Measurements from ENCODE around the gene TBK1. TPM values are rescaled to one million over a fixed set of nuclear protein-coding genes. Genes with fewer than 3 reads are reported as not detected.

TBK1 gene
- total RNA-seq, 1 experiment from 2014 or later: 23.6 TPM

DNA sequence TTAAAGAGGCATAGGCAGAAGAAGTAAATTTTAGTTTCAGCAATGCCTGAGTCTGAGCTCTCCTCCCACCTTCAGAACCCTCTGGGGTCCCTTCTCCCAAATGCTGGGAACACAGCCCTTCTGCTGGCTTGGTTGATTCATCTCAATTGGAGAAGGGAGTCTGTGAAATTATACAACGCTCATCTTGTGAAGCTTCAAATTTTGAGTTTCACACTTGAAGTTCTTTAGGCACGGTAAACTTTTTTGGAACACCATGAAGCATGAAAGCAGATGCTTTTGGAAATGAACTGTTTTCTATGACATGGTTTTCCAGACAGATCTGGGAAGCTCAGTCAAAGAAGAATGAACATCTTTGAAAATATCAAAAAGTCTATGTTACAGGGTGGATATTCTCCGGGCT lies 69.9 kb downstream of the TBK1 start:
- H3K79me2 ChIP-seq (ENCODE audit: insufficient read depth, low read length): no peaks in the 10 kb centered on the region
- no peak overlapping the region for H4K91ac ChIP-seq (ENCODE audit: insufficient read length, low read depth, low read length)
- H3K36me3 Mint-ChIP-seq (ENCODE audit: insufficient read depth in 1 of 3, low read depth in 3 of 3): no peaks in the 10 kb centered on the region
- H3K18ac ChIP-seq (ENCODE audit: insufficient read length, low read depth, low read length): no peak overlapping the region
- peaks cover 24 to 33% of the 10 kb centered on the region in 2 experiments for H3K4me1 Mint-ChIP-seq
- H3K27ac ChIP-seq (ENCODE audit: insufficient read length, low read depth, low read length): no peak overlapping the region
- no peaks in the 10 kb centered on the region for H3K27me3 Mint-ChIP-seq (ENCODE audit: low read depth)
- H3K4me3 Mint-ChIP-seq: no peak overlapping the region
- H4K5ac ChIP-seq (ENCODE audit: insufficient read length, low read depth, low read length): no peak overlapping the region
- no peaks in the 10 kb centered on the region for H3K9me3 ChIP-seq (ENCODE audit: control insufficient read depth, low read depth, low read length)
- no peak overlapping the region for H3T11ph ChIP-seq (ENCODE audit: low read length)
- no peak overlapping the region for H3K9ac ChIP-seq (ENCODE audit: extremely low read depth, insufficient read length, low read length)
- H2BK15ac ChIP-seq (ENCODE audit: low read depth, low read length): no peak overlapping the region
- no peak overlapping the region for H3K23ac ChIP-seq (ENCODE audit: insufficient read length, low read depth, low read length)
- H3K4me1 ChIP-seq (ENCODE audit: insufficient read depth, low read length): peaks cover 9% of the 10 kb centered on the region
- peak overlapping the region in 1 of 3 experiments; percentile 93; a peak in 3 of 7 replicates for H3K27ac Mint-ChIP-seq
- no peaks in the 10 kb centered on the region for H4K20me1 ChIP-seq (ENCODE audit: control insufficient read depth, insufficient read depth, insufficient read length)
- H3K14ac ChIP-seq (ENCODE audit: insufficient read depth, low read length): no peak overlapping the region
- no peak overlapping the region for H2BK12ac ChIP-seq (ENCODE audit: insufficient read length, low read depth, low read length)
- no peak overlapping the region for H4K8ac ChIP-seq (replicated peaks; ENCODE audit: insufficient read length, low read depth, low read length)
- no CpG with 5 or more reads among the region's 3 CpGs for WGBS (ENCODE audit: extremely low coverage, insufficient read length, low lambda C conversion rate)
- peak overlapping the region; percentile 50 for H2BK120ac ChIP-seq (ENCODE audit: low read depth, low read length, poor library complexity, severe bottlenecking)
- no peaks in the 10 kb centered on the region for H3K27me3 ChIP-seq (ENCODE audit: insufficient read depth, low read length)
- no peaks in the 10 kb centered on the region for H3K79me1 ChIP-seq (ENCODE audit: insufficient read depth, low read depth, low read length, poor library complexity, severe bottlenecking)
- H2BK5ac ChIP-seq (ENCODE audit: insufficient read length, low read length): no peak overlapping the region
- no peak for DNase-seq
- no peaks in the 10 kb centered on the region for H3K23me2 ChIP-seq (ENCODE audit: insufficient read length, low read depth, low read length, poor library complexity, severe bottlenecking)
- H3K4me2 ChIP-seq (ENCODE audit: insufficient read depth, insufficient read length, low read length): no peak overlapping the region
- no peak overlapping the region for H2AFZ ChIP-seq (ENCODE audit: low read length)
- TF ChIP-seq, protein P1, sequence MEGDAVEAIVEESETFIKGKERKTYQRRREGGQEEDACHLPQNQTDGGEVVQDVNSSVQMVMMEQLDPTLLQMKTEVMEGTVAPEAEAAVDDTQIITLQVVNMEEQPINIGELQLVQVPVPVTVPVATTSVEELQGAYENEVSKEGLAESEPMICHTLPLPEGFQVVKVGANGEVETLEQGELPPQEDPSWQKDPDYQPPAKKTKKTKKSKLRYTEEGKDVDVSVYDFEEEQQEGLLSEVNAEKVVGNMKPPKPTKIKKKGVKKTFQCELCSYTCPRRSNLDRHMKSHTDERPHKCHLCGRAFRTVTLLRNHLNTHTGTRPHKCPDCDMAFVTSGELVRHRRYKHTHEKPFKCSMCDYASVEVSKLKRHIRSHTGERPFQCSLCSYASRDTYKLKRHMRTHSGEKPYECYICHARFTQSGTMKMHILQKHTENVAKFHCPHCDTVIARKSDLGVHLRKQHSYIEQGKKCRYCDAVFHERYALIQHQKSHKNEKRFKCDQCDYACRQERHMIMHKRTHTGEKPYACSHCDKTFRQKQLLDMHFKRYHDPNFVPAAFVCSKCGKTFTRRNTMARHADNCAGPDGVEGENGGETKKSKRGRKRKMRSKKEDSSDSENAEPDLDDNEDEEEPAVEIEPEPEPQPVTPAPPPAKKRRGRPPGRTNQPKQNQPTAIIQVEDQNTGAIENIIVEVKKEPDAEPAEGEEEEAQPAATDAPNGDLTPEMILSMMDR (conservative IDR thresholded peaks at IDR 0.05): no peak
- no peak overlapping the region for H3K4ac ChIP-seq (ENCODE audit: low read depth, low read length)
- H3K56ac ChIP-seq (ENCODE audit: insufficient read length, low read depth, low read length): no peak overlapping the region
- no peak overlapping the region for H2AK5ac ChIP-seq (ENCODE audit: insufficient read length, low read length)
- no peaks in the 10 kb centered on the region for H3K9me3 Mint-ChIP-seq
- no peak overlapping the region for H2BK20ac ChIP-seq (ENCODE audit: low read depth, low read length, poor library complexity, severe bottlenecking)
